ENCODE data around the gene TMLHE. TPM values are rescaled to one million over a fixed set of nuclear protein-coding genes. Genes with fewer than 3 reads are reported as not detected.
"Not testable (repeated sequence)": the region's sequence is repeated elsewhere in the genome, so short reads cannot be mapped to it uniquely, and the experiment has no call there.

Gene TMLHE
- total RNA-seq, 1 experiment from 2014 or later, result 19.3 TPM

DNA sequence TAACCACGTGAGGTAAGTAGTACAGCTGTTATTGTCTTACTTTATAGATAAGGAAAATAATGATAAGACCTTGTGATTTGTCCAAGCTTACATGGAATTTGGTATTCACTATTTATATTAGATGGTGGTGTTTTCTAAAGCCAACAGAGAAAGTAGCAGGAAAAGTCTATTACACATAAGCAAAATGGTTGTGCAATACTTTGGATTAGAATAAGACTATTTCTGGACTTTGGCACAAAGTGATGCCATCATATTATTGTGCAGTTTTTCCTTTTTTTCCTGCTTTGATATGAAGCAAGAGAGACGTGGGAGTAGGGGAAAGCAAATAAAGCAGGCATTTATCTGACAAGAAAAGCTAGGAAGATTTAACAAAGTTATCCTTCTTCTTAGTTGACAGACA, 117.6 kb downstream of the TMLHE start:
- not testable (repeated sequence) for DNase-seq (ENCODE audit: low read depth)

DNA sequence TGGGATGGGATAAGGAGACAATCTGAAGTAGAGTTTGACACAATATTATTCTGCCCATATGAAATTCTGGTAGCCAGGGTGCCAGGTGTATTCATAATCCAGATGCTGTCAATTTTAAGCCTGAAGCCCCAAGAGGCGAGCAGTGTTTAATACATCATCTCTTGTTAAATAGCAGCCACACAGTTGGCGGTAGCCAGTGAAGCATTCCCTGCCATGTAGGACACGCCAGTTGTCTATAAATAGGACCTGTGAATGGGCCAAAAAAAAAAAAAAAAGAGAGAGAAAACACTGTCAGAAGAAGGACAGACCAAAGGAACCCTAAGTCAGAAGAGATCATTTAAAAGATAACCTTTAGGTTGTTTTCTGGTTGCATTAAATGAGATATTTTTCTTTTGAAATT, 121.3 kb downstream of the TMLHE start:
- not testable (repeated sequence) for DNase-seq (ENCODE audit: low read depth)

DNA sequence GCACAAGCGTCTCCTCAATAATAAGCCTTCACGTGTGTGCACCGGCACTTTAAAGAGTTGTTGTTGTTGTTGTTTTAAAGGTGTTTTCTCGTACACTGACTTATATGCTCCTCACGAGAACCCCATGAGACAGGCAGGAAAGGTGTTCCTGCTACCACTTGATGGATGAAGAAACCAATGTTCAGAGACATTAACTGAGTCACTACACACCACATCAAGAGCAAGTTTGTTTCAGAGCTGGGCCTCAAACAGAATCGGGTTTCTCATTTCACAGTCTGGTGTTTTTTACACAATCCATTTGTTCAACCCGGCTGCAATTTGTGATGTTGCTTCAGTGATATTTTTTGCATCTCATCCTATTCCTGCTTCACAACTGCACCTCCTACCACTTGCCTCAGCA, 135.6 kb downstream of the TMLHE start:
- not testable (repeated sequence) for DNase-seq (ENCODE audit: low read depth)

GRCh38 chrX:155466269-155466938, 146.3 kb downstream of the TMLHE start:
- DNase-seq (ENCODE audit: low read depth), result not testable (repeated sequence)

GRCh38 chrX:155460501-155460900, 152.3 kb downstream of the TMLHE start:
- not testable (repeated sequence) for DNase-seq (ENCODE audit: low read depth)

GRCh38 chrX:155458471-155458870, 154.3 kb downstream of the TMLHE start, which contains the start of gene F8A3:
TSS of gene F8A3 (minus strand) at chrX:155458620. CDS start at chrX:155458600, 20 bp downstream.
- DNase-seq (ENCODE audit: low read depth), result not testable (repeated sequence)

DNA sequence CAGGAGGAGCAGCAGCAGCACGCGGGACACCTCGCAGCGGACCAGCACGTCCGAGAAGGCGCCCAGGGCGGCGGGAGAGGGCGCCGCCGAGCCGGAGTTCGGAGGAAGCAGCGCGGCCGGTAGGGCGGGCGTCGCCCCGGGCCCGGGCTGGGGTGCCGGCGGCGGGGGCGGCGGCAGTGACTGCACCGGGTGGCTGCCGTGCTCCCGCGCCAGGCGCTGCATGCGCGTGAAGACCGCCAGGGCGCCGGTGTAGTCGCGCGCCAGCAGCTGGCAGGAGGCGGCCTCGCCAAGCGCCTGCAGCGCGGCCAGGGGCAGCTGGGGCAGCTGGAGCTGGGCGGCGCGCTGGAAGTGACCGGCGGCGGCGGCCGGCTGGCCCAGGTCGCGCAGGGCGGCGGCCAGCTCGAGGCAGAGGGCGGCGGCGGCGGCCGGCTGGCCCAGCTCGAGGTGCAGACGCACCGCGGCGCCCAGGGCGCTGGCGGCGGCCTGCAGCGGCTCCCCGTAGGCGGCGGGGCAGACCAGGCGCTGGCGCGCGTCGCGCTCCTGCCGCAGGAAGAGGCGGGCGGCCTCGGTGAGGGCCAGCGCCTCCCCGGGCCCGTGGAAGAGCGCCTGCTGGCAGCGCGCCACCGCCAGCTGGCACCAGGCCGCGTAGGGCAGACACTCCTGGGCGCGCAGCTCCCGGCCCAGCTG, 154.8 kb downstream of the TMLHE start:
- not testable (repeated sequence) for DNase-seq (ENCODE audit: low read depth)

DNA sequence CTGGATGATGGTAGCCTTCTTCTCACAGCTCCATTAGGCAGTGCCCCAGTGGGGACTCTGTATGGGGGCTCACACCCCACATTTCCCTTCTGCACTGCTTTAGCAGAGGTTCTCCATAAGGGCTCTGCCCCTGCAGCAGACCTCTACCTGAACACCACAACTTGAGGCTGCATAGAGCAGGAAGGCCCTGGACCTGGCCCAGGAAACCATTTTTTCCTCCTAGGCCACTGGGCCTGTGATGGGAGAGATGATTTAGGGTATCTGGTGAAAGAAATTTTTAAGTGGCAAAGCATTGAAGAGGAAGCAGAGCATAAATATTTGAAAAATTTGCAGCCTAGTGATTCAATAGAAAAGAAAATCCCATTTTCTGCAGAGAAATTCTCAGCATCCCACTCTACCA, 171.7 kb downstream of the TMLHE start:
- DNase-seq (ENCODE audit: low read depth), result no peak

Other genes with a start within 250 kb of the TMLHE start
- gene F8A2, start 230.9 kb downstream of the TMLHE start, total RNA-seq (2014; rRNA removed; shearing (Covaris generic)), result not detected in 2 replicates
- 6.4 and 21.0 TPM in 2 replicates for gene F8A3, start 154.3 kb downstream of the TMLHE start, total RNA-seq (2014; rRNA removed; shearing (Covaris generic))
- 0.94 and 1.3 TPM in 2 replicates for gene SPRY3, start 366 bp downstream of the TMLHE start, total RNA-seq (2014; rRNA removed; shearing (Covaris generic))

All from M059J (cell line).